NCI-H2227 treated with DMSO at 0.1 percent for 48 hours (cell line): ENCODE results near the gene MGAT5.

Experiments used
- DNase-seq: peaks from one replicate; lab custom pipeline; 2025; lab: John Stamatoyannopoulos, UW

MGAT5 gene

GRCh38 chr2:134253804-134254203 is at the start of gene MGAT5:
TSS of gene MGAT5 (plus strand) at chr2:134254072. CDS start at chr2:134254404, 332 bp downstream.
- DNase-seq, result no peak

GRCh38 chr2:134205087-134205486 is 48.8 kb upstream of the MGAT5 start:
- no peak for DNase-seq

- peak; percentile 63 for DNase-seq
Measured at GRCh38 chr2:134206031-134206430, 47.8 kb upstream of the MGAT5 start.

- no peak for DNase-seq
Measured at GRCh38 chr2:134206573-134206972, 47.3 kb upstream of the MGAT5 start.

GRCh38 chr2:134207589-134208209 is 46.2 kb upstream of the MGAT5 start:
- peak; percentile 19 for DNase-seq

- DNase-seq, result no peak
Measured at GRCh38 chr2:134208825-134209224, 45.0 kb upstream of the MGAT5 start.

GRCh38 chr2:134212746-134213145 is 41.1 kb upstream of the MGAT5 start:
- no peak for DNase-seq

GRCh38 chr2:134216152-134216829 is 37.6 kb upstream of the MGAT5 start:
- no peak for DNase-seq

- no peak for DNase-seq
Measured at GRCh38 chr2:134217351-134217750, 36.5 kb upstream of the MGAT5 start.

GRCh38 chr2:134217924-134218323 is 35.9 kb upstream of the MGAT5 start:
- DNase-seq, result no peak

GRCh38 chr2:134218414-134218813 is 35.5 kb upstream of the MGAT5 start:
- DNase-seq, result no peak

- no peak for DNase-seq
Measured at GRCh38 chr2:134218930-134219658, 34.8 kb upstream of the MGAT5 start.

GRCh38 chr2:134220344-134220974 is 33.4 kb upstream of the MGAT5 start:
- DNase-seq, result peak; percentile 44

GRCh38 chr2:134224005-134224404 is 29.9 kb upstream of the MGAT5 start:
- no peak for DNase-seq

- no peak for DNase-seq
Measured at GRCh38 chr2:134225173-134225572, 28.7 kb upstream of the MGAT5 start.

- peak; percentile 76 for DNase-seq
Measured at GRCh38 chr2:134225841-134226240, 28.0 kb upstream of the MGAT5 start.

- DNase-seq, result no peak
Measured at GRCh38 chr2:134226601-134227000, 27.3 kb upstream of the MGAT5 start.

- DNase-seq, result no peak
Measured at GRCh38 chr2:134227666-134228065, 26.2 kb upstream of the MGAT5 start.

GRCh38 chr2:134228493-134228903 is 25.4 kb upstream of the MGAT5 start:
- DNase-seq, result no peak

GRCh38 chr2:134229540-134229939 is 24.3 kb upstream of the MGAT5 start:
- no peak for DNase-seq

GRCh38 chr2:134230885-134231284 is 23.0 kb upstream of the MGAT5 start:
- DNase-seq, result no peak

GRCh38 chr2:134231301-134231964 is 22.4 kb upstream of the MGAT5 start:
- no peak for DNase-seq
